DOHH2 (cell line): ENCODE data around the gene SDR42E1.

Experiments used
- H3F3A ChIP-seq: fragments of 200-600 bp; sonication (generic), shearing (Covaris generic); 2 replicates; pipeline ENCODE4 v1.6.0; 2016; ENCODE audit warnings: antibody characterized with exemption, mild to moderate bottlenecking; ENCODE audit not compliant: control insufficient read depth, insufficient read depth
- H3K27ac ChIP-seq: fragments of 200-600 bp; sonication (generic); 2 replicates; pipeline ENCODE4 v1.5.1; 2014; ENCODE audit warnings: low read depth, mild to moderate bottlenecking, low read length, moderate library complexity
- H3K27me3 ChIP-seq: fragments of 200-600 bp; sonication (generic); 2 replicates; pipeline ENCODE4 v1.6.1; 2014; ENCODE audit warnings: mild to moderate bottlenecking, low read length, mixed read lengths; ENCODE audit not compliant: control insufficient read depth
- H3K36me3 ChIP-seq: fragments of 200-600 bp; sonication (generic); 2 replicates; pipeline ENCODE4 v1.6.1; 2014; ENCODE audit warnings: mild to moderate bottlenecking, low read length, moderate library complexity, mixed read lengths; ENCODE audit not compliant: control insufficient read depth
- H3K4me1 ChIP-seq: fragments of 200-600 bp; sonication (generic); 2 replicates; pipeline ENCODE4 v1.6.1; 2014; ENCODE audit warnings: mild to moderate bottlenecking, low read length, mixed read lengths; ENCODE audit not compliant: control insufficient read depth
- H3K4me2 ChIP-seq: fragments of 200-600 bp; sonication (generic); 2 replicates; pipeline ENCODE4 v1.6.0; 2014; ENCODE audit warnings: mild to moderate bottlenecking, low read length, moderate library complexity
- H3K4me3 ChIP-seq: fragments of 200-600 bp; sonication (generic); 2 replicates; pipeline ENCODE4 v1.5.1; 2014; ENCODE audit warnings: mild to moderate bottlenecking, low read length, mixed read lengths
- H3K79me2 ChIP-seq: fragments of 200-600 bp; sonication (generic); 2 replicates; pipeline ENCODE4 v1.6.1; 2014; ENCODE audit warnings: mild to moderate bottlenecking, low read length, mixed read lengths; ENCODE audit not compliant: control insufficient read depth
- H3K9me2 ChIP-seq: fragments of 200-600 bp; sonication (generic); replicated peaks from 2 replicates; pipeline ENCODE4 v1.6.1; 2014; ENCODE audit warnings: mild to moderate bottlenecking, low read length, mixed read lengths; ENCODE audit not compliant: control insufficient read depth
- H3K9me3 ChIP-seq: fragments of 200-600 bp; sonication (generic); 2 replicates; pipeline ENCODE4 v1.6.1; 2014; ENCODE audit warnings: antibody characterized with exemption, low read length, mixed read lengths; ENCODE audit not compliant: control insufficient read depth, insufficient read depth
- H4K20me1 ChIP-seq: fragments of 200-600 bp; sonication (generic); 2 replicates; pipeline ENCODE4 v1.6.0; 2014; ENCODE audit warnings: low read depth, mild to moderate bottlenecking, antibody characterized with exemption, low read length, moderate library complexity; ENCODE audit not compliant: control insufficient read depth, insufficient read depth
- EZH2phosphoT487 ChIP-seq: fragments of 200-600 bp; sonication (generic); IDR thresholded peaks from 2 replicates; pipeline ENCODE4 v1.6.1; 2017; ENCODE audit warnings: borderline replicate concordance, mild to moderate bottlenecking, antibody characterized with exemption, low read length, moderate library complexity, mixed read lengths
- TF ChIP-seq, protein P1 (sequence below): fragments of 200-600 bp; sonication (generic); IDR thresholded peaks from one replicate; pipeline ENCODE4 v1.5.1; 2014; ENCODE audit warnings: antibody characterized with exemption, mild to moderate bottlenecking, low read depth, low read length; ENCODE audit not compliant: poor library complexity, severe bottlenecking

Gene SDR42E1

DNA sequence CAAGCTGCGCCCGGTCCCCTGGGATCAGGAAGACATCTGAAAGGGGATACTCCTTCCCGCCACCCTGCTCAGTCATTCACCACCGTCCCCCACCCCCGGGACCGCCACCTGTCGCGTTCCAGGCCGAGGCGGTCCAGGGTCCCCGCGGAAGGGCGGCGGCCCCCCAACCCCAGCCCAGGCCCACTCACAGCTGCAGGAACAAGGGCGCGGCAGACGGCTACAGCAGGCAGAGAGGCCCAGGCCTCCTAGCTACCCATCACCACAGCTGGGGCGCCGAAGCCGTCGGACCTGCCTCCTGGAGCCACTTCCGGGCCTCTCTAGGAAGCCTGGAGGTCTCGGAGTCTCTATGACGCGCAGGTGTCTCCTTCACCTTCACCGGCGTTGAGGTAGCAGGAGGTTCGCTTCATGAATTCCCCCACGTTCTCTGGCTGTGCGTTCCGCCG is at the start of gene SDR42E1:
TSS of gene SDR42E1 (minus strand) at position 272 of the 443 bp plus-strand sequence. CDS start 10,612 bp downstream, outside the sequence.
- TF ChIP-seq, protein P1, sequence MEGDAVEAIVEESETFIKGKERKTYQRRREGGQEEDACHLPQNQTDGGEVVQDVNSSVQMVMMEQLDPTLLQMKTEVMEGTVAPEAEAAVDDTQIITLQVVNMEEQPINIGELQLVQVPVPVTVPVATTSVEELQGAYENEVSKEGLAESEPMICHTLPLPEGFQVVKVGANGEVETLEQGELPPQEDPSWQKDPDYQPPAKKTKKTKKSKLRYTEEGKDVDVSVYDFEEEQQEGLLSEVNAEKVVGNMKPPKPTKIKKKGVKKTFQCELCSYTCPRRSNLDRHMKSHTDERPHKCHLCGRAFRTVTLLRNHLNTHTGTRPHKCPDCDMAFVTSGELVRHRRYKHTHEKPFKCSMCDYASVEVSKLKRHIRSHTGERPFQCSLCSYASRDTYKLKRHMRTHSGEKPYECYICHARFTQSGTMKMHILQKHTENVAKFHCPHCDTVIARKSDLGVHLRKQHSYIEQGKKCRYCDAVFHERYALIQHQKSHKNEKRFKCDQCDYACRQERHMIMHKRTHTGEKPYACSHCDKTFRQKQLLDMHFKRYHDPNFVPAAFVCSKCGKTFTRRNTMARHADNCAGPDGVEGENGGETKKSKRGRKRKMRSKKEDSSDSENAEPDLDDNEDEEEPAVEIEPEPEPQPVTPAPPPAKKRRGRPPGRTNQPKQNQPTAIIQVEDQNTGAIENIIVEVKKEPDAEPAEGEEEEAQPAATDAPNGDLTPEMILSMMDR: no peak
- TF ChIP-seq EZH2phosphoT487: no peak
- Histone ChIP-seq H3K79me2 (no peaks in the 10 kb centered on the region; the same call in 1 of the 2 replicates), H4K20me1 (no peaks in the 10 kb centered on the region), H3K9me2 (no peaks in the 10 kb centered on the region), H3K36me3 (peaks cover 4% of the 10 kb centered on the region; the same call in 1 of the 2 replicates), H3K4me1 (peaks cover 12% of the 10 kb centered on the region), H3F3A (no peaks in the 10 kb centered on the region), H3K27ac (no peak within 1 kb of the TSS), H3K4me2 (peak within 1 kb of the TSS; percentile 62), H3K27me3 (peaks cover 4% of the 10 kb centered on the region; the same call in 1 of the 2 replicates), H3K4me3 (peak within 1 kb of the TSS; percentile 74), H3K9me3 (peaks cover 17% of the 10 kb centered on the region)

DNA sequence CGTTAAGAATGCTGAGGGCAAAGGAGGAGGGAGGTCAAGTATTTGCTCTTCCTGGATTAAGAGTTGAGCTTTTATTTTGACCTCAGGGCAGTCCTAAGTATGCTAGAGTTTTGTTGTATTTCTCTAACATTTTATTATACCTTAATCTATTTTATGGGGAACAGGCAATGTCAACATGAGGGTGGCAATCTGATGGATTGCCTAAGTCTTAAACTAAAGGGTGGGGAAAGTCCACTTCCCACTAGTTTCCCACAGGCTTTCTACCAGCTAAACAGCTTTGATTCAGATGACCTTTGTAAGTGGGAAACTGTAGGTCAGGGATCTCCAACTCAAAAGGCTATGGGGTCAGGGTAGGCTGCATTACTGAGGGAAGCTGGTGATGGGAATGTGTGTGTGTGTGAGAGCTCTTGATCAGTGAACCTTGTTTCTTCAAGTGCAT is 48.7 kb upstream of the SDR42E1 start:
- no peaks in the 10 kb centered on the region for H3K36me3 ChIP-seq
- H3K9me3 ChIP-seq: no peaks in the 10 kb centered on the region
- H3K4me2 ChIP-seq: no peak overlapping the region
- H3K27me3 ChIP-seq: no peaks in the 10 kb centered on the region
- H3K27ac ChIP-seq: no peak overlapping the region
- TF ChIP-seq EZH2phosphoT487: no peak
- TF ChIP-seq, protein P1: no peak
- no peaks in the 10 kb centered on the region for H3K79me2 ChIP-seq
- no peaks in the 10 kb centered on the region for H4K20me1 ChIP-seq
- no peaks in the 10 kb centered on the region for H3K9me2 ChIP-seq
- no peak overlapping the region for H3K4me3 ChIP-seq
- no peaks in the 10 kb centered on the region for H3K4me1 ChIP-seq
- no peaks in the 10 kb centered on the region for H3F3A ChIP-seq

DNA sequence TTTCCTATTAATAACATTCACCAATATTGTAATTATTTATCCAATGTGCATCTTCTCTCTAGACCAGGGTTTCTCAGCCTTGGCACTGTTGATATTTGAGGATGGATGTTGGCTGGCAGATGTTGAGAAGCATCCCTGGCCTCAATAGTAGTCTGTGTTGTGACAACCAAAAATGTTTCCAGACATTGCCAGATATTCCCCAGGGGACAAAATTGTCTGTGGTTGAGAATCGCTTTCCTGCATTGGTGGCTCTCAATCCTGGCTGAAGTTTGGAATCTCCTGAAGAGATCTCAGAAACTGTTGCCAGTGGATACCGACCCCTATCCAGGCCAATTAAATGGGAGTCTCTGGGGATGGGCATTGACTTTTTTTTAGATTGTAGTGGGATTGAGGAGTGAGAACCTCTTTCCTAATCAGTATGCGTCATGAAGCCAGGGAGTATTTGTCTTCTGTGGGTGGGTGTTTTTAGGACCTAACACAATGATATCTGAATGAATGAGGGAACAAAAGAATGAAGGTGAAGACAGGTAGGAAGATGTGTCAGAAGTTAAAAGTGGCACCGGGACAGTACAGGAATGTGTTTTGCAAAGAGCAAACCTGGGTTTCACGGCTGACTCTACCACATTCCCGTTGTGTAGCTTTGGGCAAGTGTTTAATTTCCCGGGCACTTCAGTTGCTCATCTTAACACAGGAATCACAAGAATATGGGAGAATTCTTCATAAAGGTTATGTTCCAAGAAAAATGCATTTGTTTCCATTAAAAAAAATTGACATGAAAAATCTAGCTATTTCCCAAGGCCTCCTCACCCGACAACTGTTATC is 48.1 kb upstream of the SDR42E1 start:
- Histone ChIP-seq H3K36me3 (no peaks in the 10 kb centered on the region), H3K4me2 (no peak overlapping the region), H3K9me3 (no peaks in the 10 kb centered on the region), H4K20me1 (no peaks in the 10 kb centered on the region), H3K9me2 (no peaks in the 10 kb centered on the region), H3F3A (no peaks in the 10 kb centered on the region), H3K79me2 (no peaks in the 10 kb centered on the region), H3K4me3 (no peak overlapping the region), H3K4me1 (no peaks in the 10 kb centered on the region), H3K27ac (no peak overlapping the region), H3K27me3 (no peaks in the 10 kb centered on the region)
- TF ChIP-seq, protein P1: no peak
- TF ChIP-seq EZH2phosphoT487: no peak
